Panc1 (cell line): Measurements from ENCODE around the gene AFF3. TPM values are rescaled to one million over a fixed set of nuclear protein-coding genes. Genes with fewer than 3 reads are reported as not detected.

ENCODE experiments used
- ATAC-seq: fragments of 200-7000 bp; cut with Tn5 transposase; 2 replicates; pipeline ENCODE4 v1.9.1; 2020; ENCODE audit warnings: mild to moderate bottlenecking, moderate library complexity
- BruUV-seq: library from RNA; stranded (reverse); fragments of 400-500 nt; replicated peaks from 2 replicates; lab custom pipeline; 2021; lab: Mats Ljungman, UMichigan
- CTCF ChIA-PET: fragments of 300-600 bp; sonication (Branson Sonifier 250); formaldehyde crosslinking; loops from one replicate; lab custom pipeline; 2022; ENCODE audit warnings: antibody characterized with exemption; lab: Charles Lee
- POLR2A ChIA-PET: fragments of 300-600 bp; sonication (Branson Sonifier 250); formaldehyde crosslinking; loops from one replicate; lab custom pipeline; 2022; ENCODE audit warnings: antibody characterized with exemption; lab: Charles Lee
- DNase-seq: peaks from one replicate; pipeline ENCODE4 v3.0.0-alpha.2; 2010; ENCODE audit warnings: low read depth, low spot score
- H3K27ac ChIP-seq: 2 replicates; pipeline ENCODE4 v1.5.1; 2011; ENCODE audit warnings: mild to moderate bottlenecking, low read length, inconsistent platforms
- H3K27me3 ChIP-seq: fragments of 200-500 bp; sonication (Bioruptor generic); 2 replicates; pipeline ENCODE4 v1.6.0; 2014; ENCODE audit warnings: low read length, inconsistent platforms; ENCODE audit not compliant: control insufficient read depth, insufficient read depth
- H3K36me3 ChIP-seq: fragments of 200-500 bp; sonication (Bioruptor generic); 2 replicates; pipeline ENCODE4 v1.5.1; 2014; ENCODE audit warnings: inconsistent platforms, mild to moderate bottlenecking, low read length, moderate library complexity; ENCODE audit not compliant: control insufficient read depth, insufficient read depth
- H3K4me1 ChIP-seq: 2 replicates; pipeline ENCODE4 v1.5.1; 2011; ENCODE audit warnings: inconsistent platforms, mild to moderate bottlenecking, low read length, moderate library complexity; ENCODE audit not compliant: control insufficient read depth, insufficient read depth
- H3K4me3 ChIP-seq, 2 experiments: 2 replicates each; pipeline ENCODE4 v1.5.1; 2011 to 2012; ENCODE audit warnings: low read depth in 2 of 2, low read length in 2 of 2, mild to moderate bottlenecking in 2 of 2, inconsistent platforms in 1 of 2, moderate library complexity in 1 of 2
- H3K9me3 ChIP-seq: fragments of 200-500 bp; sonication (Bioruptor generic); 2 replicates; pipeline ENCODE4 v1.5.1; 2014; ENCODE audit warnings: low read depth, mild to moderate bottlenecking, inconsistent platforms, low read length, moderate library complexity; ENCODE audit not compliant: control insufficient read depth, insufficient read depth
- CTCF ChIP-seq: fragments of 450-650 bp; IDR thresholded peaks from 2 replicates; pipeline ENCODE4 v1.5.1; 2017; ENCODE audit warnings: mild to moderate bottlenecking
- POLR2AphosphoS5 ChIP-seq: IDR thresholded peaks from 2 replicates; pipeline ENCODE4 v1.6.1; 2012; ENCODE audit warnings: mild to moderate bottlenecking, low read depth, low read length, moderate library complexity
- REST ChIP-seq, 2 experiments: IDR thresholded peaks; 2 replicates each; pipeline ENCODE4 v1.6.1; 2011 to 2012; ENCODE audit warnings: low read depth in 2 of 2, control low read depth in 1 of 2, low read length in 1 of 2, mild to moderate bottlenecking in 1 of 2, moderate library complexity in 1 of 2; ENCODE audit not compliant: insufficient read depth in 1 of 2
- SIN3A ChIP-seq: IDR thresholded peaks from 2 replicates; pipeline ENCODE4 v1.6.1; 2012; ENCODE audit warnings: low read depth, mild to moderate bottlenecking, low read length, moderate library complexity, borderline replicate concordance; ENCODE audit not compliant: insufficient read depth
- TCF7L2 ChIP-seq: IDR thresholded peaks from 2 replicates; pipeline ENCODE4 v1.6.1; 2011; ENCODE audit warnings: mild to moderate bottlenecking, low read depth, low read length, inconsistent platforms
- in situ Hi-C: cut with HindIII; loops from 2 replicates; pipeline ENCODE4 v1.10.0; 2016; ENCODE audit warnings: low sequenced_read_pairs, low pct_unique_long_range_greater_than_20kb
- intact Hi-C: fragments of 100-400 bp; cut with micrococcal nuclease; formaldehyde crosslinking; loops from one replicate; pipeline ENCODE4 v1.10.0; 2022; ENCODE audit not compliant: unreplicated experiment
- total RNA-seq: library from RNA; stranded (reverse); gene quantifications from one replicate; pipeline ENCODE4 v1.2.1, GENCODE V29; 2021; ENCODE audit not compliant: unreplicated experiment

Gene AFF3
- total RNA-seq, 1 experiment from 2014 or later: 2.2 TPM

- Histone ChIP-seq H3K27ac (no peak overlapping the region), H3K4me1 (no peaks in the 10 kb centered on the region), H3K36me3 (no peaks in the 10 kb centered on the region), H3K4me3 (no peak overlapping the region), H3K27me3 (peaks cover 4% of the 10 kb centered on the region; the same call in 1 of the 2 replicates), H3K9me3 (no peaks in the 10 kb centered on the region)
- POLR2A ChIA-PET: no interaction called here
- in situ Hi-C loops (no loop called here), intact Hi-C loops (no loop called here)
- TF ChIP-seq SIN3A: no peak
- ATAC-seq (no peak), DNase-seq (no peak)
- CTCF ChIA-PET: interaction anchor here (0.6 kb wide), 1 partner anchor 23 kb away, joined by 7 read pairs; no protein-coding TSS in a partner anchor
- BruUV-seq: no TSS peak
Measured at GRCh38 chr2:99623035-99623434, 519.4 kb downstream of the AFF3 start.

- no peaks in the 10 kb centered on the region for H3K4me1 ChIP-seq
- DNase-seq (no peak), ATAC-seq (no peak)
- H3K9me3 ChIP-seq: no peaks in the 10 kb centered on the region
- H3K27me3 ChIP-seq: peaks cover 4% of the 10 kb centered on the region; the same call in 1 of the 2 replicates
- H3K36me3 ChIP-seq: no peaks in the 10 kb centered on the region
- TF ChIP-seq POLR2AphosphoS5: no peak
- H3K27ac ChIP-seq: no peak overlapping the region
- intact Hi-C loops (no loop called here), in situ Hi-C loops (no loop called here)
- no TSS peak for BruUV-seq
- no peak overlapping the region for H3K4me3 ChIP-seq
- ChIA-PET POLR2A (no interaction called here), CTCF (interaction anchor here (0.7 kb wide), 1 partner anchor 1068 kb away, joined by 3 read pairs; no protein-coding TSS in a partner anchor)
Measured at GRCh38 chr2:99622534-99622933, 519.9 kb downstream of the AFF3 start.

- ATAC-seq: no peak
- no peak for DNase-seq
- TF ChIP-seq REST (IDR thresholded peaks at IDR 0.05; ENCODE audit: insufficient read depth in 1 of 2, low read depth in 2 of 2, low read length in 1 of 2): no peak
- TF ChIP-seq TCF7L2: no peak
- no peak for TF ChIP-seq SIN3A
- TF ChIP-seq POLR2AphosphoS5: no peak
- TF ChIP-seq CTCF: no peak
- no peaks in the 10 kb centered on the region for H3K9me3 ChIP-seq
- BruUV-seq: no TSS peak
- H3K27ac ChIP-seq: no peak overlapping the region
- ChIA-PET POLR2A (no interaction called here), CTCF (no interaction called here)
- H3K27me3 ChIP-seq: peaks cover 4% of the 10 kb centered on the region; the same call in 1 of the 2 replicates
- intact Hi-C loops (no loop called here), in situ Hi-C loops (no loop called here)
- no peaks in the 10 kb centered on the region for H3K36me3 ChIP-seq
- no peak overlapping the region for H3K4me3 ChIP-seq
- no peaks in the 10 kb centered on the region for H3K4me1 ChIP-seq
Measured at GRCh38 chr2:99621774-99622173, 520.6 kb downstream of the AFF3 start.
